Osteocyte (in vitro differentiated cells): ENCODE measurements around the gene CDC27. TPM values are rescaled to one million over a fixed set of nuclear protein-coding genes. Genes with fewer than 3 reads are reported as not detected.
"Not testable (repeated sequence)": the region's sequence is repeated elsewhere in the genome, so short reads cannot be mapped to it uniquely, and the experiment has no call there.

Experiments used
- DNase-seq: peaks from one replicate; pipeline ENCODE4 v3.0.0; 2021; ENCODE audit warnings: mixed read lengths; ENCODE audit not compliant: unreplicated experiment; ENCODE audit errors: extremely low spot score
- H3K27ac Mint-ChIP-seq: one replicate; pipeline ENCODE4 v1.8.0; 2021; ENCODE audit warnings: mild to moderate bottlenecking, mixed read lengths; ENCODE audit not compliant: unreplicated experiment
- H3K27me3 Mint-ChIP-seq: one replicate; pipeline ENCODE4 v1.8.0; 2021; ENCODE audit warnings: mixed read lengths; ENCODE audit not compliant: unreplicated experiment
- H3K36me3 Mint-ChIP-seq: one replicate; pipeline ENCODE4 v1.8.0; 2021; ENCODE audit warnings: mixed read lengths; ENCODE audit not compliant: unreplicated experiment
- H3K4me1 Mint-ChIP-seq: one replicate; pipeline ENCODE4 v1.8.0; 2021; ENCODE audit warnings: mixed read lengths; ENCODE audit not compliant: unreplicated experiment
- H3K4me3 Mint-ChIP-seq: one replicate; pipeline ENCODE4 v1.8.0; 2021; ENCODE audit warnings: mild to moderate bottlenecking, moderate library complexity, mixed read lengths; ENCODE audit not compliant: unreplicated experiment
- H3K9me3 Mint-ChIP-seq: one replicate; pipeline ENCODE4 v1.8.0; 2021; ENCODE audit warnings: mixed read lengths; ENCODE audit not compliant: unreplicated experiment
- total RNA-seq: library from RNA; stranded (reverse); gene quantifications from 2 replicates; pipeline ENCODE4 v1.2.1, GENCODE V29; 2021
- TF ChIP-seq, protein P1 (sequence below): fragments of 200-600 bp; sonication (generic); IDR thresholded peaks from 2 replicates; pipeline ENCODE4 v1.5.0; 2021; ENCODE audit warnings: antibody characterized with exemption, mild to moderate bottlenecking, moderate library complexity

CDC27 gene
- total RNA-seq, 1 donor from 2014 or later: 112 TPM

DNA sequence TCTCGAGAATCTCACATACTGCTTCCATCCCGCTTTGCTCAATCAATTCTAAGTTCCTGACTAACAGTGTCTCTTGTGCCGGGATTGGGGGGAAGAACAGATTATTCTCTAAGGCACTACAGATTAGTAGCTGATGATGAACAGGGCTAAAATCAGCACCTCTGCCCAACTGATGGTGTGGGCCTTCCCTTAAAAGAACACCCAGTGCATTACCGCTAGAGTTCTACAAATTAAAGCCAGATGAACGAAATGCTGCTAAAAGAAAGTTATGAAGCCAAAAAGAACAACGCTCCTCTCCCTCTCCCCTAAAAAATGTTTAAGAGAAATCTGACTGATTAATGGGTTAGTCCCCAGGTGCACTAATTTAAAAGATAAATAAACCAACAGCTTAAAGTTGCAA, 4.4 kb downstream of the CDC27 start:
- Mint-ChIP-seq H3K9me3 (no peaks in the 10 kb centered on the region), H3K27me3 (no peaks in the 10 kb centered on the region), H3K36me3 (peaks cover 5% of the 10 kb centered on the region), H3K4me1 (peaks cover 57% of the 10 kb centered on the region), H3K27ac (peak overlapping the region; percentile 5), H3K4me3 (no peak overlapping the region)
- no peak for DNase-seq
- TF ChIP-seq, protein P1, sequence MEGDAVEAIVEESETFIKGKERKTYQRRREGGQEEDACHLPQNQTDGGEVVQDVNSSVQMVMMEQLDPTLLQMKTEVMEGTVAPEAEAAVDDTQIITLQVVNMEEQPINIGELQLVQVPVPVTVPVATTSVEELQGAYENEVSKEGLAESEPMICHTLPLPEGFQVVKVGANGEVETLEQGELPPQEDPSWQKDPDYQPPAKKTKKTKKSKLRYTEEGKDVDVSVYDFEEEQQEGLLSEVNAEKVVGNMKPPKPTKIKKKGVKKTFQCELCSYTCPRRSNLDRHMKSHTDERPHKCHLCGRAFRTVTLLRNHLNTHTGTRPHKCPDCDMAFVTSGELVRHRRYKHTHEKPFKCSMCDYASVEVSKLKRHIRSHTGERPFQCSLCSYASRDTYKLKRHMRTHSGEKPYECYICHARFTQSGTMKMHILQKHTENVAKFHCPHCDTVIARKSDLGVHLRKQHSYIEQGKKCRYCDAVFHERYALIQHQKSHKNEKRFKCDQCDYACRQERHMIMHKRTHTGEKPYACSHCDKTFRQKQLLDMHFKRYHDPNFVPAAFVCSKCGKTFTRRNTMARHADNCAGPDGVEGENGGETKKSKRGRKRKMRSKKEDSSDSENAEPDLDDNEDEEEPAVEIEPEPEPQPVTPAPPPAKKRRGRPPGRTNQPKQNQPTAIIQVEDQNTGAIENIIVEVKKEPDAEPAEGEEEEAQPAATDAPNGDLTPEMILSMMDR: no peak

DNA sequence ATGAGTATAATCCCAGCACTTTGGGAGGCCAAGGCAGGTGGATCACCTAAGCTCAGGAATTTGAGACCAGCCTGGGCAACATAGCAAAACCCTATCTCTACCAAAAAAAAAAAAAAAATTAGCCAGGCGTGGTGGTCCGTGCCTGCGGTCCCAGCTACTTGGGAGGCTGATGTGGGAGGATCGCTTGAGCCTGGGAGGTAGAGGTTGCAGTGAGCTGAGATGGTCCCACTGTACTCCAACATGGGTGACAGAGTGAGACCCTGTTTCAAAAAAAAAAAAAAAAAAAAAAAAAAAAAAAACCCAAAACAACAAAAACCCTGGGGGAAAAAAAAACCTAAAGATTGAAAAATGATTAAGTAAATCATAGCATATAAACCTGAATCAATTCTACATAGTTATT, 8.1 kb downstream of the CDC27 start:
- H3K9me3 Mint-ChIP-seq, H3K4me3 Mint-ChIP-seq, H3K27ac Mint-ChIP-seq, H3K27me3 Mint-ChIP-seq, DNase-seq: not testable (repeated sequence)
- peaks cover 39% of the 10 kb centered on the region for H3K4me1 Mint-ChIP-seq
- H3K36me3 Mint-ChIP-seq: peaks cover 16% of the 10 kb centered on the region

DNA sequence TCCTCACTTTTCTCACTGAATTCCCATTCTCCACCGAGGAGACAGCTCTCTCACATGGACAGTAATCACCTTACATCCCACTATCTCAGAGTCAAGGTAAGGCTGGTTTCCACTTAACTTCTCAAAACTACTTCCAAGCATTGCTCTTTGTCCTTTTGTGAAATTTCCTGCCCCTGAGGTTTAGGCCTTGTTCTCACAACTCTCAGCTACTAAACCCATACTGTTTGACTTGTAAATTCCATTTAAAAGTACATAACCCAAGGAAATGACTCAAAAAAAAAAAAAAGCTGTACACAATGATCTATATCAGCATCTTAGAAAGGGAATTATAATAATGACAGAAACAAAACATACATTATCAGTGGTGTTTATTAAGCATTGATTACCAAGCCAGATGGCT, 8.8 kb downstream of the CDC27 start:
- no peaks in the 10 kb centered on the region for H3K9me3 Mint-ChIP-seq
- H3K4me1 Mint-ChIP-seq: peaks cover 32% of the 10 kb centered on the region
- TF ChIP-seq, protein P1: no peak
- H3K36me3 Mint-ChIP-seq: peaks cover 16% of the 10 kb centered on the region
- H3K27ac Mint-ChIP-seq: no peak overlapping the region
- DNase-seq: no peak
- no peak overlapping the region for H3K4me3 Mint-ChIP-seq
- H3K27me3 Mint-ChIP-seq: no peaks in the 10 kb centered on the region

DNA sequence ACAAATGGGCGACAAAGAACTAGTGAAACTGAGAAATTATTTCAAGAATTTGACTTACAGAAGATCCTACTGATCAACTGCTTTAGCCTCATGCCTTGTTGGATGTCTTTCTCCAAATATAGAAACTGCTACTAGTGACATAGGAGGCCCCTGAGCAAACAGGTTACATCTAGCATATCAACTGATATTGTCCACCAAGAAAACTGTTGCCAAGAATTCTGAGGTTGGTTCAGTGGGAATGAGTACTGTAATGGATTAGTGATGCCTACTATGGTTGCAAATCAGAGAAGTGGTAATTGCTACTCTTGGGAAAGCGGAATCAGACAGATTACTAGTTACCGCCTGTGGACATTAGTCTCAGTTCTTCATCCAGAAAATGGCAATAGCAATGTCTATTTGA, 10.0 kb downstream of the CDC27 start:
- Mint-ChIP-seq H3K27me3 (no peaks in the 10 kb centered on the region), H3K9me3 (no peaks in the 10 kb centered on the region), H3K27ac (no peak overlapping the region), H3K36me3 (peaks cover 22% of the 10 kb centered on the region), H3K4me3 (no peak overlapping the region), H3K4me1 (peaks cover 22% of the 10 kb centered on the region)
- DNase-seq: no peak
- TF ChIP-seq, protein P1: no peak

DNA sequence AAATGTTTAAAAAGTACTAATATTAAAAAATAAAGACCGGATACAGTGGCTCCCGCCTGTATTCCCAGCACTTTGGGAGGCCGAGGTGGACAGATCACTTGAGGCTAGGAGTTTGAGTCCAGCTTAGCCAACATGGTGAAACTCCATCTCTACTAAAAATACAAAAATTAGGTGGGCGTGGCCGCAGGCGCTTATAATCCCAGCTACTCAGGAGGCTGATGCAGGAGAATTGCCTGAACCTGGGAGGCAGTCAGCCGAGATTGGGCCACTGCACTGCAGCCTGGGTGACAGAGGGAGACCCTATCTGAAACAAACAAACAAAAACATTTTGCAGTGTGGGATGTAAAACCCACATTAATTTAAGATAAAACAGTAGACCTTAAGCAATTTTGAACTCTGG, 11.8 kb downstream of the CDC27 start:
- Mint-ChIP-seq H3K4me3 (no peak overlapping the region), H3K4me1 (peaks cover 9% of the 10 kb centered on the region), H3K27ac (no peak overlapping the region), H3K27me3 (no peaks in the 10 kb centered on the region), H3K36me3 (peaks cover 24% of the 10 kb centered on the region), H3K9me3 (no peaks in the 10 kb centered on the region)
- DNase-seq: no peak
- TF ChIP-seq, protein P1: no peak

DNA sequence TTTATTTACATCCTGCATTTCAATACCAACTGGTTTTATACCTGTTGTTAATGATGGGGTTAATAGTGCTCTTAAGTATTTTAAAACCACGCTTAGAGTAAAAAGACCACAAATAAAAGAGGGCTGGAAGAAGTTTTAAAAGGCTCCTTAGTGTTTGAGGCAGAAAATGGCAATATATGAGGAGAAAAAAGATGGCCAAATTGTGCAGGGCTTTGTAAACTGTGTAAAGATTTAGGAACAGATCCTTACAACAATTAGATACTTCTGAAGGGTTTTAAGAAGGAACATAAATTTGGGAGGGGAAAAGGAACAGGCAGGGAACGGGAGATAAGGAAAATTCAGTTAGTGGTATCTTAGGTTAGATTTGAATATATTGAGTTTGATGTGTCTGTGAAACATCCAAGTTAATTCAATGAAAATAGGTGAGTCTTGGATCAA, 12.7 kb downstream of the CDC27 start:
- Mint-ChIP-seq H3K27ac (peak overlapping the region; percentile 31), H3K4me1 (peaks cover 2% of the 10 kb centered on the region), H3K36me3 (peaks cover 25% of the 10 kb centered on the region), H3K4me3 (no peak overlapping the region), H3K9me3 (no peaks in the 10 kb centered on the region), H3K27me3 (no peaks in the 10 kb centered on the region)
- TF ChIP-seq, protein P1: no peak
- no peak for DNase-seq

DNA sequence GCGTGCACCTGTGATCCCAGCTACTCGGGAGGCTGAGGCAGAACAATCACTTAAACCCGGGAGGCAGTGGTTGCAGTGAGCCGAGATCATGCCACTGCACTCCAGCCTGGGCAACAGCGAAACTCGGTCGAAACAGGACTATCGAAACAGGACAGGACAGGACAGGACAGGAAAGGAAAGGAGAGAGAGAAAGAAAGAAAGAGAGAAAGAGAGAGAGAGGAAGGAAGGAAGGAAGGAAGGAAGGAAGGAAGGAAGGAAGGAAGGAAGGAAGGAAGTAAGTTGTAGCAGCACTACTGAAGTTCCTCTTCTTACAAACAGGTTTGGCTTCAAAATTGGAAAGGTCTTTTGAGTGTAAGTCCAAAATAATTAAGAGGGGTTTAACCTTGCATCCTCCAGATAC, 14.3 kb downstream of the CDC27 start:
- H3K27ac Mint-ChIP-seq, H3K4me1 Mint-ChIP-seq, H3K9me3 Mint-ChIP-seq, H3K4me3 Mint-ChIP-seq, DNase-seq, H3K27me3 Mint-ChIP-seq: not testable (repeated sequence)
- H3K36me3 Mint-ChIP-seq: peaks cover 27% of the 10 kb centered on the region
